HG02571 (cell line): Measurements from ENCODE around the gene FFAR2.

Source experiments
- ATAC-seq: cut with Tn5 transposase; IDR thresholded peaks from one replicate; pipeline ENCODE4 v1.9.1; 2021; ENCODE audit warnings: mild to moderate bottlenecking, moderate library complexity; ENCODE audit not compliant: unreplicated experiment

Gene FFAR2

GRCh38 chr19:35484252-35485036 is 36.4 kb downstream of the FFAR2 start:
- ATAC-seq, result no peak

GRCh38 chr19:35486268-35486708 is 38.2 kb downstream of the FFAR2 start:
- no peak for ATAC-seq

DNA sequence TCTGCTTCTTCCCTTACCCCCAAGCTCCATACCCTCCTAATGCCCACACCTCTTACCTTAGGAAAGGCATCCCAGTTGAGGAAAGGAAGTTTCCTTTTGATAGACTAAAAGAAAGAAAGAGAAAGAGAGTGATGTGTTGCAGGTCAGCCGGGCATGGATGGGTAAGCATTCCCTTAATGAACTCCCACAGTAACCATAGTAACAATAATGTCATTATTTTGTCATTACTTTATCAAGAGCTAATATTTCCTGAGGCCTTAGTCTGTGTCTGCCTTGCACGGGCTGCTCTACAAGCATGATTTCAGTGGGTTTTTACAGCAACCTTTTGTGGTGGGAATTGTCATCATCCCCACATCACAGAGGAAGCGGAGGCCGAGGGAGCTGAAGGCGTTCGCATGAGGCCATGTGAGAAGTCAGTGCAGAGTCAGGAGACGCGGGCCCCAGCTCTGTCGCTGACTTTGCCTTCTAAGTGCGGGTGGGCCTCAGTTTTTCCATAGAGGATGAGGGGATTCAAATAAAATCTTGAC is 39.7 kb downstream of the FFAR2 start:
- ATAC-seq, result no peak

- ATAC-seq, result no peak
Measured at GRCh38 chr19:35488677-35489076, 40.6 kb downstream of the FFAR2 start.

GRCh38 chr19:35490364-35490763 is 42.3 kb downstream of the FFAR2 start, which contains the start of gene KRTDAP:
KRTDAP (minus strand) TSS chr19:35490464; CDS start chr19:35490442, 22 bp downstream.
- ATAC-seq, result no peak

DNA sequence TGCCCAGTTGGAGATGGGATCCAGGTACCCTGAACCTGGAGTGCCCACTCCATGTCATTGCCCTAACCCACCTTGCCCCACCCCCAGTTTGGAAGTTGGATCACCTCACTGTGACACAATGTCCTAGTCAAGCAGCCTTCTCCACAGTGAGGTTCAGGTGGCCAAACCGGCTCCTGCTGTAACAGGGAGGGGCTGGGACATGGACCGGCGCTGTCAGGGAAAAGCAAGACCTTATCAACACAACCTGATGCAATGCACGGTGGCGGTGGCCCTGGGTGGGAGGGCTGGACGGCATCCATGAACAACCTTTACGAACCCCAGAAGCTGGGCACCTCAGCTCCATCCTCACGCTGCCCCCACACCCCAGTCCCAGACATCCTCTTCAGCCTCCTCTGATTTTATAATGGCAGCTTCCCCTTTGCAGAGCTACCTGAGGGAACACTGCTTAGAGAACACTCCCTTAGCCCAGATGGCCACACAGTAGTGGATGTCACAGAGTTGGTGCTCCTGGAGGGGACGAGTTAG is 43.8 kb downstream of the FFAR2 start:
- no peak for ATAC-seq

- no peak for ATAC-seq
Measured at GRCh38 chr19:35493971-35494370, 45.9 kb downstream of the FFAR2 start.

DNA sequence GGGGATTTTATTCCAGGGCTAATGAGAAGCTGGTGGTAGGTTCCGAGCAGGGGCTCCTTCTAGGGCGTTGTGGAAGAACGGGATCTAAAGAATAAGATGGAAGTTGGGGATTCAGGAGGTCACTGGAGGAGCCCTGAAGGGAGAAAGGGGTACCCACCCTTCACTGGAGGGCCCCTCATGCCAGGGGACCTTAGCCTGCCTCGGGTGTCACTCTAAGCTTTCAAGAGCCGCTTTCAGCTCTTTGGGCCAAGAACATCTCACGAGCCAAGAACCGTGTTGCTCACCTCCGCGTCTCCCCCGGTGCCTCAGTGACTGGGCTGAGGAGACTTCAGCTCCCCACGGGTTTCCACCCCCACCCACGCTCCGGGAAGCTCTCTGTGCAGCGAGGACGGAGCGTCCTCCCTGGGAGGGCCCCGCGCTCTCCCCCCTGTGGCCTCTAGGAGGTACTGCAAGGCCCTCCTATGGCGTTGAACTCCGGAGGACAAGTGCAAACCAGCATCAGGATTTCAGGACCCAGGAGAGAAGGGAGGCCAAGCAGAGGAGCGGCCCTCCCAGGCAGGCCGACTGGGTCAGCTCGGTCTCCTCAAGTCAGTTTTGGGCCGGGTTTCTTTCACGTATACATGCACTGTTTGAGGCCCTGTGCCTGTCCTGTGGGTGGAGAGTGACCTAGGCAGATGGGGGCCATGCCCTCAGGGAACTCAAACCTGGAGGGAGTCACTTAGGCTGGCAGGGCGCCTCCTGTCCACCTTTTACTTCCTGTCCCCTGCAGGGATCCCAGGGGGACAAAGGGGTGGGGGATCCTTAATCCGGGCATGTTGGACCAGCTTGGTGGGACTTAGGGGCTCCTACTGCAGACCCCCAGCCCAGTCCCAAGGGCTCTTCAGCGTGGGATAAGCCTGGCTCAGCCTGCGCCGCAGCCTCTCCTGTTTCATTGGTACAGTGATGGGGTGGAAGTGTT is 47.3 kb downstream of the FFAR2 start:
- no peak for ATAC-seq

- ATAC-seq, result no peak
Measured at GRCh38 chr19:35497406-35497805, 49.3 kb downstream of the FFAR2 start.

DNA sequence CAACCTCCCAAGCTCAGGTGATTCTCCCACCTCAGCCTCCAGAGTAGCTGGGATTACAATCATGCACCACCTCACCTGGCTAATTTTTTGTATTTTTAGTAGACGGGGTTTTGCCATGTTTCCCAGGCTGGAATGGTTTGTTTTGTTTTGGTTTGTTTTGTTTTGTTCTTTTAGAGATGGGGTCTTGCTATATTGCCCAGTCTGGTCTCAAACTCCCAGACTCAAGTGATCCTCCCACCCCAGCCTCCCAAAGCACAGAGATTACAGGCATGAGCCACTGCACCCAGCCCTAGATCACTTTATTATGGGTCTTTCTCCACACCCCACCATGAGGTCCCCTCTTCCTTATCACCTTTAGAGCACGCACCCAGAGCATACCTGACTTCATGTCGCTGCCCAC is 50.2 kb downstream of the FFAR2 start:
- no peak for ATAC-seq

GRCh38 chr19:35498984-35499527 is 51.0 kb downstream of the FFAR2 start:
- ATAC-seq, result no peak

- no peak for ATAC-seq
Measured at GRCh38 chr19:35500611-35501010, 52.6 kb downstream of the FFAR2 start.
